Thymus (tissue), 2 donors: ENCODE data around the gene RMND1. TPM values are rescaled to one million over a fixed set of nuclear protein-coding genes. Genes with fewer than 3 reads are reported as not detected.

Source experiments
- polyA plus RNA-seq: library from polyadenylated mRNA; stranded (reverse); fragments of 200-250 nt; gene quantifications from one replicate; pipeline ENCODE4 v1.2.3, GENCODE V29; 2013
- total RNA-seq: library from RNA; stranded (reverse); fragments of 120-200 nt; gene quantifications from one replicate; pipeline ENCODE4 v1.2.4, GENCODE V29; 2013
- donor health status: healthy.

RMND1 gene
- total and polyA plus RNA-seq, 2 donors: 17.0 to 17.2 TPM

Other genes starting within 250 kb of the RMND1 start
- gene AKAP12, start 212.2 kb downstream of the RMND1 start, total RNA-seq: 14.4 TPM
- gene AKAP12, start 212.2 kb downstream of the RMND1 start, polyA plus RNA-seq: 4.3 TPM
- gene ZBTB2, start 60.6 kb downstream of the RMND1 start, total RNA-seq: 22.1 TPM
- 22.8 TPM for gene ZBTB2, start 60.6 kb downstream of the RMND1 start, polyA plus RNA-seq
- 0.66 TPM for gene CCDC170, start 41.9 kb upstream of the RMND1 start, total RNA-seq
- 0.21 TPM for gene CCDC170, start 41.9 kb upstream of the RMND1 start, polyA plus RNA-seq